Measurements from ENCODE around the gene ATG7.

Gene ATG7

GRCh38 chr3:11392014-11392859, 120.0 kb downstream of the ATG7 start:
- in situ Hi-C loops (cut with HindIII; ENCODE audit: low pct_ligation_motif_present, low sequenced_read_pairs): loop anchor here (25.0 kb wide), 2 partner anchors 145 to 245 kb away; partner anchors contain the start of gene VGLL4
- peak overlapping the region; percentile 63 for H3K27ac ChIP-seq
- no peak for TF ChIP-seq CTCF (IDR thresholded peaks at IDR 0.05; ENCODE audit: low read depth, low read length, missing control alignments)
- no peaks in the 10 kb centered on the region for H3K27me3 ChIP-seq (replicated peaks)
- no peaks in the 10 kb centered on the region for H3K36me3 ChIP-seq (replicated peaks)
- DNase-seq: peak; percentile 70
- H3K4me3 ChIP-seq (ENCODE audit: low read depth, low read length): no peak overlapping the region

GRCh38 chr3:11392860-11393114, 120.6 kb downstream of the ATG7 start:
- H3K4me3 ChIP-seq (ENCODE audit: low read depth, low read length): no peak overlapping the region
- H3K27ac ChIP-seq: peak overlapping the region; percentile 63
- H3K27me3 ChIP-seq (replicated peaks): no peaks in the 10 kb centered on the region
- TF ChIP-seq CTCF (IDR thresholded peaks at IDR 0.05; ENCODE audit: low read depth, low read length, missing control alignments): no peak
- in situ Hi-C loops (cut with HindIII; ENCODE audit: low pct_ligation_motif_present, low sequenced_read_pairs): loop anchor here (25.0 kb wide), 2 partner anchors 145 to 245 kb away; partner anchors contain the start of gene VGLL4
- H3K36me3 ChIP-seq (replicated peaks): no peaks in the 10 kb centered on the region
- no peak for DNase-seq

GRCh38 chr3:11393401-11393800, 121.2 kb downstream of the ATG7 start:
- no peak for TF ChIP-seq CTCF (IDR thresholded peaks at IDR 0.05; ENCODE audit: low read depth, low read length, missing control alignments)
- no peak for DNase-seq

GRCh38 chr3:11394392-11394791, 122.2 kb downstream of the ATG7 start:
- DNase-seq: no peak
- in situ Hi-C loops (cut with HindIII; ENCODE audit: low pct_ligation_motif_present, low sequenced_read_pairs): loop anchor here (25.0 kb wide), 2 partner anchors 143 to 243 kb away; partner anchors contain the start of gene VGLL4
- no peaks in the 10 kb centered on the region for H3K27me3 ChIP-seq (replicated peaks)
- no peak overlapping the region for H3K4me3 ChIP-seq (ENCODE audit: low read depth, low read length)
- H3K36me3 ChIP-seq (replicated peaks): no peaks in the 10 kb centered on the region
- H3K27ac ChIP-seq: no peak overlapping the region
- TF ChIP-seq CTCF (IDR thresholded peaks at IDR 0.05; ENCODE audit: low read depth, low read length, missing control alignments): no peak

More at GRCh38 chr3:11393401-11393800, 121.2 kb downstream of the ATG7 start:
- Histone ChIP-seq H3K4me3 (ENCODE audit: low read depth, low read length) (no peak overlapping the region), H3K27ac (no peak overlapping the region), H3K36me3 (replicated peaks) (no peaks in the 10 kb centered on the region), H3K27me3 (replicated peaks) (no peaks in the 10 kb centered on the region)
- in situ Hi-C loops (cut with HindIII; ENCODE audit: low pct_ligation_motif_present, low sequenced_read_pairs): loop anchor here (25.0 kb wide), 2 partner anchors 144 to 244 kb away; partner anchors contain the start of gene VGLL4

- Histone ChIP-seq H3K27me3 (replicated peaks) (no peaks in the 10 kb centered on the region), H3K4me3 (ENCODE audit: low read depth, low read length) (no peak overlapping the region), H3K27ac (no peak overlapping the region), H3K36me3 (replicated peaks) (no peaks in the 10 kb centered on the region)
- in situ Hi-C loops (cut with HindIII; ENCODE audit: low pct_ligation_motif_present, low sequenced_read_pairs): no loop called here
- DNase-seq: no peak
- no peak for TF ChIP-seq CTCF (IDR thresholded peaks at IDR 0.05; ENCODE audit: low read depth, low read length, missing control alignments)
Measured at GRCh38 chr3:11400213-11400612, 128.0 kb downstream of the ATG7 start.
